Left colon (tissue), 2 donors: ENCODE measurements around the gene RAPGEF4. TPM values are rescaled to one million over a fixed set of nuclear protein-coding genes. Genes with fewer than 3 reads are reported as not detected.

Experiments
- ATAC-seq: fragments of 200-7000 bp; cut with Tn5 transposase; one replicate; pipeline ENCODE4 v1.9.1; 2020; ENCODE audit warnings: mild to moderate bottlenecking, moderate library complexity
- DNase-seq, 2 donors: peaks; one replicate each; pipeline ENCODE4 v3.0.0-alpha.2; 2020
- intact Hi-C, 2 donors: fragments of 100-400 bp; cut with DNase I in 1 of 2; cut with micrococcal nuclease in 1 of 2; formaldehyde crosslinking; loops; one replicate each; pipeline versions ENCODE4 v1.11.2 to v1.14.0; 2022; cut with DNase I, micrococcal nuclease
- total RNA-seq, 2 donors: library from RNA; stranded (reverse); fragmentation: NEBNext Ultra II Directional; extraction: Animal tissue kit (Norgen Biotek cat#: 25700); gene quantifications; one replicate each; pipeline ENCODE4 v1.2.1, GENCODE V29; 2021
- donor health status: DM: no; HTN: no; CAD: no.
- donor health status: DM: yes; HTN: yes; CAD: no.

The RAPGEF4 gene
- total RNA-seq, 2 donors from 2014 or later = 1.2 to 2.3 TPM

DNA sequence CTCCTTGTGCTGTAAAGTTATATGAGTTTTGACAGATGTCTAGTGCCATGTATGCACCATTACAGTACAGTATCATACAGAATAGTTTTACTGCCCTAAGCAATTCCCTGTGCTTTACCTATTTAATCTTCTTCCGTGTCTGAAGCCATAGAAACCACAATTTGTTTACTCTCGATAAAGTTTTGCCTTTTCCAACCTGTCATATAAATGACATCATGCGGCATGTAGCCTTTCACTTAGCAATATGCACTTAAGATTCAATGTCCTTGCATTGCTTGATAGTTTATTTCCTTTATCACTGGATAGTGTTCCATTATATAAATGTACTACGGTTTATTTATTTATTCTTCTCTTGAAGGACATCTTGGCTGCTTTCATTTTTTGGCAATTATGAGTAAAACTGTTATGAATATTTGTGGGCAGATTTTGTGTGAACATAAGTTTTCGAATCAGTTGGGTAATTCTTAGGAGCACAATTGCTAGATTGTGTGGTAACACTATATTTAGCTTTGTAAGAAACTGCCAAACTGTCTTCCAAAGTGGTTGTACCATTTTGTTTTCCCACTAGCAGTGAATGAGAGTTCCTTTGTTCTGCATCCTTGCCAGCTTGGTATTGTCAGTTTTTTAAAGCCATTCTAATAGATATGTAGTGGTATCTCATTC lies 203.2 kb downstream of the RAPGEF4 start:
- DNase-seq (no peak), ATAC-seq (peak; percentile 98)
- intact Hi-C loops = loop anchor here (10.0 kb wide), 2 partner anchors 74 to 134 kb away; no protein-coding TSS in a partner anchor

DNA sequence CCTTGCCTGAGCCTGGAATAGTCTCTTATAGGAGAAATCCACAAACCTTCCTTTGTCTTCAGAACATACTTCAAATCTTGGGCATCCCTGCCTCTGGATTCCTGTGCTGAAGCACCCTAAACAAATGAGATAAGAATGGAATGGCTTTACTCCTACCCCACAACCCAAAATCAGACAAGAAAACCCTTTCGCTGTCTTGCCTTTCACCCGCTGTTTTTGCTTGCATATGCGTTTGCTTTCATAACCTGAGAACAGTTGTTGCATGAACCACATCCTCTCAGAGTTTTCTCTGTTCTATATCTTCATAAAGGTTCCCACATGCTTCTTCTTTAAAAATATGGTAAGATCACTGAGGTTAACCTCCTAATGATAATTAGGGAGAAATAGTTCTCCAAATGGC lies 207.9 kb downstream of the RAPGEF4 start:
- ATAC-seq = no peak
- DNase-seq = no peak
- intact Hi-C loops = no loop called here

- intact Hi-C loops = no loop called here
- no peak for ATAC-seq
Measured at GRCh38 chr2:172944022-172944793, 208.6 kb downstream of the RAPGEF4 start.

DNA sequence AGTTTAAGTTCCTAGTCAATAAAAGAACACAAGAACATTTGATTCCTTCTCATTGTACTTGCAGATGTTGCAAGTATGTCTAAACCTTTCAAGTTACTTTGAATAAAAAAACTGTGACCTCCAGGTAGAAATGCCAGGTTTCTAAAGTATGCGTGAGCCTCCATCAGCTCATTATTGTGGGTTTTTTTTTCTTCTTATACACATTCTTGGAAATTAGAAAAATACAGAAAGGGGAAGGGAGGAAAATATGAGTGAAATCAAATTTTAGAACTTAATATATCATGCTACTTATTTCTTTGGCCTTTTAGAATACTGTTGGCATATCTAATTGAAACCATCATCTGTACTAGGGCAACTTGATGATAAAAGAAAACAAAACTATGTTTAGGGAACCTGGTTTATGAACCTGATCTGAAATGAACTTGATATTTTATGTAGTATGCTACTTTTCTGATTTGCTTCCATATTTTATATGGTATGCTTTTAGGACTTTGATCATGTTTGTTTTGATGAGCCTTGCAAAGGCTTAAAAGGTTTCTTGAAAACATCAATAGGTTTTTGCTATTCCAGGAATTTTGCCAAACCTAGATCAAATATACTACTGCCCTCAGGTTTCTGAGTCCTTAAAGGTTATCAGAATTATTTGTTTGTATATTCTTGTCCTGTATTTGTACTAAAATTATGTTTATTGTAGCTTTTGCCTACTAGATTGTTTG lies 209.3 kb downstream of the RAPGEF4 start:
- intact Hi-C loops = no loop called here
- no peak for DNase-seq
- ATAC-seq = no peak

More at GRCh38 chr2:172944022-172944793, 208.6 kb downstream of the RAPGEF4 start:
- DNase-seq = no peak

- DNase-seq (no peak), ATAC-seq (no peak)
- intact Hi-C loops = no loop called here
Measured at GRCh38 chr2:172945510-172945850, 209.8 kb downstream of the RAPGEF4 start.

GRCh38 chr2:172947461-172948153 lies 212.0 kb downstream of the RAPGEF4 start:
- intact Hi-C loops = no loop called here
- DNase-seq (no peak), ATAC-seq (no peak)

DNA sequence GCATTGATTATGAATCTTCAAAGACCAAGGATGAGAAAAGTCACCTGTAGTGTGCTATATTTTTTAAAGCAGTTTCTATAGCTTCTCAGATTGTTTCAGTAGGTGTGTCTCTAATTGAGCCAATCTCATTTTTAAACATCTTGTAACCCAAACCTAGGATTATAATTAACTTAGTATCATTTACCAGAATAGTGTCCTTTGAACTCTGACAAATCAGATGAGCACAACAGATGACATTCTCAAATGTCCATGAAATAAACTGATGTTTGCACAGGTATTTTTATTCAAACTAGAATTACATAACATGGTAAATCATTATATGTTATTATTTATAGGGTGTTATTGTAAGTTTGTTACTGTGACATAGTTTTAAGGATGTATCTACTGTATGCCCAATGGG lies 213.9 kb downstream of the RAPGEF4 start:
- ATAC-seq (peak; percentile 58), DNase-seq (no peak)
- intact Hi-C loops = no loop called here

DNA sequence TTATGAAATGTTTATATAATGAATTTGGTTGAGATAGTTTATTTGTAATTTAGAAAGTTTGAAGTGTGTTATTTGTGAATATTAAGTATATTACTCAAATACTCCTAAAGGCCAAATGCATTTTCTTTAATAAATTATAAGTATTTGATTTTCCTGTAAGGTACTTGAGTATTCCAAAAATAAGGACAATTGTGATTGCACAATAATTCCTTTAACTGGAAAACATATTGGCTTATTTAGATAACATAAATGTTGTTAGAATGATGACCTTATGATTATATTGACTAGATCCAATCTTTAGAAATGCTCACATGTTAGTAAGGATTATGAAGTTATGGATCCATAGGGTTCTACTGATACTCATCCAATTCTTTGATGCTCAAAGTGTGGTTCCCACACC lies 214.9 kb downstream of the RAPGEF4 start:
- DNase-seq (no peak), ATAC-seq (no peak)
- intact Hi-C loops = no loop called here

GRCh38 chr2:172951554-172951953 lies 215.9 kb downstream of the RAPGEF4 start:
- intact Hi-C loops = no loop called here
- DNase-seq (no peak), ATAC-seq (peak; percentile 58)

- no peak for ATAC-seq
- no peak for DNase-seq
- intact Hi-C loops = no loop called here
Measured at GRCh38 chr2:172953411-172953810, 217.8 kb downstream of the RAPGEF4 start.

GRCh38 chr2:172953970-172954852 lies 218.6 kb downstream of the RAPGEF4 start:
- intact Hi-C loops = no loop called here
- no peak for ATAC-seq
- DNase-seq = no peak

DNA sequence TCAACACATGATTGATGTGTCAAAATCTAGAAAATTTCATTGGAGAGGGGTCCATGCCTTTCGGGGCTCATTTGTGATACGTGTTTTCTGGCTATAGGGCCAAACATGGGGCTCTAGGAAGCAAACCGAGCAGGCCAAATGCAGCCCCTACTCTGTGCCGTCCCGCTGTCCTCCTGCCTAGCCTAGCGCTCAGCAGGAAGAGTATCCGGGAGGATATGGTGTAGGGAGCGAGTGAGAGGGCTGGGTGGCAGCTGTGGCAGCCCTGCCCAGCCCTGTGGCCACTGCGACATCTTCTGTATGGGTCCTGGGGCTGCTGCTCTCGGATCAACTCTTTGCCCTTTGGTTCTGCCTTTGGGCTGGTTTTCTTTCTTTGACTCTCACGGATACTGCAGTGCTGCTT lies 219.9 kb downstream of the RAPGEF4 start:
- ATAC-seq (no peak), DNase-seq (no peak)
- intact Hi-C loops = no loop called here

DNA sequence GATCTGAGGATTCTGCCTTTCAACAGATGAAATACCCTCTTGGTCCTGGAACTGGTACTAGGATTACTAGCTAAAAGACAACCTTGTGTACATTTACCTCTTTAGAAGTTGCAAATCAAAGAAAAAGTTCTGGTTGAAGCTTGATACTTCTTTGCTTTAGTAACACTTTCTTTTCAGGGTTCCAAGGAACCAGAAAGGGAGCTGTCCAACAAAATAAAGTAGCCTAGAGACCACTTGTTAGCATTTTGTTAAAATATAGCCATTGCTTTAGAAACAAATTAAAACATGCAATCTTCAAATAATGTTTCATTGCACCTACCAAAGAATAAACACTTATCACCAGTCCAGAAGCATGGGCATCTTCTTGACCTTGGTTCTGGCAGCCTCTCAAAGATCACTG lies 222.1 kb downstream of the RAPGEF4 start:
- intact Hi-C loops = no loop called here
- no peak for DNase-seq
- ATAC-seq = no peak

DNA sequence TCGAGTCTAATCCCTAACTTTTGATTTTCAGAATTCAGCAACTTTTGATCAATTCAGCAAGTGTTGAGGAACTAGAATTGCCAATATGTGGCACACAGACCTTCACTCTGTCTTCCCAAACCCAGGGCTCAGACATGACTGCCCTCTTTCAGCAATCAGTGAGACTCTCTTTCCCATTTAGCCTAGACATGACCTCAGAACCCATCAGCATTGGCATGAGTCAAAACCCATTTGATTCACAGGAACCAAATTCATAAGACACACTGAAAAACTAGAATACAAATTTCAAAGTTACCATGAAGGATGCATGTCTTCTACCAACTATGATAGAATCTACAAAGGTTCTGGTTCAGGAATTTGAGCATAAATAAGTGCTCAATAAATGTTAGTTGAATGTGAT lies 226.4 kb downstream of the RAPGEF4 start:
- intact Hi-C loops = no loop called here
- no peak for DNase-seq
- no peak for ATAC-seq

DNA sequence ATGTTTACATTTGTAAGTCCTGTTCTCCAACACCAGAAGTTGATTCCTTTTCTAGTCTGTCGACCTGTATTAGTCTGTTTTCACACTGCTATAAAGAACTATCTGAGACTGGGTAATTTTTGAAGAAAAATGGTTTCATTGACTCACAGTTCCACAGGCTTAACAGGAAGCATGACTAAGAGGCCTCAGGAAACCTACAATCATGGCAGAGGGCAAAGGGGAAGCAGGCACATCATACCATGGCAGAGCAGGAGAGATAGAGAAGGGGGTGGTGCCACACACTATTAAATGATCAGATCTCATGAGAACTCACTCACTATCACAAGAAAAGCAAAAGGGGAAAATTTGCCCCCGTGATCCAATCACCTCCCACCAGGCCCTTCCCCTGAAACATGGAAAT lies 227.2 kb downstream of the RAPGEF4 start:
- intact Hi-C loops = no loop called here

GRCh38 chr2:172964511-172965139 lies 229.0 kb downstream of the RAPGEF4 start:
- no peak for DNase-seq
- intact Hi-C loops = no loop called here
- ATAC-seq = no peak

More for the DNA sequence above, 227.2 kb downstream of the RAPGEF4 start:
- DNase-seq (no peak), ATAC-seq (no peak)

DNA sequence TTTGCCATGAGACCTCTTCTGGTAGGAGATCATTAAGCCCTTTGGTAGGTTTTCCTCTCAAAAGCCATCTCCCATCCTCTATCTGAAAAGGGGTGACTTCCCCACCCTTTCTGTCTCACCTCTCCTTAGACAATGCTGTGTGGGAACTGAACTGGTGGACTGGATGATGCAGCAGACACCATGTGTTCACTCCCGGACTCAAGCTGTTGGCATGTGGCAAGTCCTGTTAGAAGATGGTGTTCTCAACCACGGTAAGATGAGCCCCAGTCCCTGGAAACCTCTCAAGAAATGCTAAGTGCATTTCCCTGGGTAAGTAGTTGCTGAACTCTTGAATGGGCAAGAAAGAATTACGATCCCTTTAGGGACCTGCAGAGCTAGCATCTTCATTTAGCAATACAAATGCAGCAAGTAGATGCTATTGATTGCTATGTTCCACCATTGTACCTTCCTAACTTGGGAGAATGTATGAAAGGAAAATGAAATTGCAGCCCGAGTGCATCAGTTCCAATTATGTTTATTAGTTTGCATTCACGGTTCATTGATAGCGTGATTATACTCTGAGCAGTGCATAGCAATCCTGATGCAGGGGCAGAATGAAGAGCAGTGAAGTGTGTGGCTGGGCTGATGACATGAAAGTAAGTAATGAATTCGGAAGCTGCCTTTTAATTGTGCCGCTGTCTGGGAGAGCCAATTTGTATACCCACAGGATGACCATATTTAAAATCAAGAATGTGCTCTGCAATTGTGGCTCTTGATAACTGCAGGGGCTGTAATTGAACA lies 230.0 kb downstream of the RAPGEF4 start:
- intact Hi-C loops = no loop called here
- ATAC-seq (no peak), DNase-seq (no peak)
